BLaER1 (cell line): ENCODE data around the gene RASSF1.

Experiments used
- H3K27ac ChIP-seq: shearing (Covaris generic); formaldehyde crosslinking; 2 replicates; pipeline ENCODE4 v1.8.1; 2022
- H3K27me3 ChIP-seq: shearing (Covaris generic); formaldehyde crosslinking; 2 replicates; pipeline ENCODE4 v1.8.1; 2022
- H3K36me3 ChIP-seq: shearing (Covaris generic); formaldehyde crosslinking; 2 replicates; pipeline ENCODE4 v1.8.1; 2022
- H3K4me1 ChIP-seq: shearing (Covaris generic); formaldehyde crosslinking; 2 replicates; pipeline ENCODE4 v1.8.1; 2022
- H3K4me2 ChIP-seq: shearing (Covaris generic); formaldehyde crosslinking; 2 replicates; pipeline ENCODE4 v1.8.1; 2022
- H3K4me3 ChIP-seq: shearing (Covaris generic); formaldehyde crosslinking; 2 replicates; pipeline ENCODE4 v1.8.1; 2022
- H3K9ac ChIP-seq: shearing (Covaris generic); formaldehyde crosslinking; 2 replicates; pipeline ENCODE4 v1.8.1; 2022
- H3K9me3 ChIP-seq: shearing (Covaris generic); formaldehyde crosslinking; 2 replicates; pipeline ENCODE4 v1.8.1; 2022
- H4K20me1 ChIP-seq: shearing (Covaris generic); formaldehyde crosslinking; 2 replicates; pipeline ENCODE4 v1.8.1; 2022
- Cebpa-rat ChIP-seq: shearing (Covaris generic); IDR thresholded peaks from 2 replicates; pipeline ENCODE4 v1.8.1; 2022

Gene RASSF1

GRCh38 chr3:50345008-50345407, 4.4 kb upstream of the RASSF1 start:
- Histone ChIP-seq H4K20me1 (peaks cover 10% of the 10 kb centered on the region; the same call in 1 of the 2 replicates), H3K27me3 (peaks cover 30% of the 10 kb centered on the region), H3K9ac (no peak overlapping the region), H3K4me3 (peak overlapping the region; percentile 49), H3K36me3 (peaks cover 21% of the 10 kb centered on the region), H3K27ac (no peak overlapping the region), H3K4me1 (peaks cover 67% of the 10 kb centered on the region), H3K4me2 (peak overlapping the region; percentile 84), H3K9me3 (no peaks in the 10 kb centered on the region)
- no peak for TF ChIP-seq Cebpa-rat

GRCh38 chr3:50342813-50343633, 2.4 kb upstream of the RASSF1 start:
- H3K27ac ChIP-seq, result no peak overlapping the region
- H3K9ac ChIP-seq, result no peak overlapping the region
- peaks cover 8% of the 10 kb centered on the region for H3K36me3 ChIP-seq
- no peak for TF ChIP-seq Cebpa-rat
- H3K4me1 ChIP-seq, result peaks cover 70% of the 10 kb centered on the region
- H3K9me3 ChIP-seq, result no peaks in the 10 kb centered on the region
- H4K20me1 ChIP-seq, result no peaks in the 10 kb centered on the region
- peaks cover 37% of the 10 kb centered on the region for H3K27me3 ChIP-seq
- no peak overlapping the region for H3K4me3 ChIP-seq
- H3K4me2 ChIP-seq, result peak overlapping the region; percentile 26

GRCh38 chr3:50341996-50342650, 1.5 kb upstream of the RASSF1 start:
- Histone ChIP-seq H3K4me2 (peak overlapping the region; percentile 26), H4K20me1 (no peaks in the 10 kb centered on the region; the same call in 1 of the 2 replicates), H3K4me3 (no peak overlapping the region), H3K4me1 (peaks cover 70% of the 10 kb centered on the region), H3K27me3 (peaks cover 37% of the 10 kb centered on the region), H3K27ac (no peak overlapping the region), H3K36me3 (no peaks in the 10 kb centered on the region), H3K9me3 (no peaks in the 10 kb centered on the region), H3K9ac (no peak overlapping the region)
- TF ChIP-seq Cebpa-rat, result no peak

- Histone ChIP-seq H3K27me3 (peaks cover 37% of the 10 kb centered on the region), H3K4me1 (peaks cover 70% of the 10 kb centered on the region), H3K36me3 (no peaks in the 10 kb centered on the region), H3K9ac (peak overlapping the region; percentile 94; the same call in 1 of the 2 replicates), H3K27ac (peak overlapping the region; percentile 97), H3K9me3 (no peaks in the 10 kb centered on the region), H3K4me3 (peak overlapping the region; percentile 88), H3K4me2 (peak overlapping the region; percentile 95), H4K20me1 (peaks cover 6% of the 10 kb centered on the region)
- TF ChIP-seq Cebpa-rat, result no peak
These were observed 901 bp upstream of the RASSF1 start for GRCh38 chr3:50341537-50341936.

GRCh38 chr3:50340147-50340447, 539 bp downstream of the RASSF1 start:
- Histone ChIP-seq H3K27ac (peak overlapping the region; percentile 97), H3K36me3 (peaks cover 11% of the 10 kb centered on the region; the same call in 1 of the 2 replicates), H3K4me1 (peaks cover 70% of the 10 kb centered on the region), H3K9ac (peak overlapping the region; percentile 94), H4K20me1 (peaks cover 20% of the 10 kb centered on the region), H3K27me3 (peaks cover 28% of the 10 kb centered on the region), H3K9me3 (no peaks in the 10 kb centered on the region), H3K4me3 (peak overlapping the region; percentile 88), H3K4me2 (peak overlapping the region; percentile 95)
- TF ChIP-seq Cebpa-rat, result no peak

- no peak for TF ChIP-seq Cebpa-rat
- Histone ChIP-seq H3K9ac (peak overlapping the region; percentile 94), H3K36me3 (peaks cover 15% of the 10 kb centered on the region), H3K4me2 (peak overlapping the region; percentile 95), H4K20me1 (peaks cover 25% of the 10 kb centered on the region), H3K4me3 (peak overlapping the region; percentile 88), H3K27ac (peak overlapping the region; percentile 97), H3K27me3 (peaks cover 25% of the 10 kb centered on the region), H3K9me3 (no peaks in the 10 kb centered on the region), H3K4me1 (peaks cover 73% of the 10 kb centered on the region)
These were observed 1.0 kb downstream of the RASSF1 start for GRCh38 chr3:50339485-50340146.

GRCh38 chr3:50338965-50339364, 1.7 kb downstream of the RASSF1 start:
- no peak for TF ChIP-seq Cebpa-rat
- no peaks in the 10 kb centered on the region for H3K9me3 ChIP-seq
- peaks cover 31% of the 10 kb centered on the region for H4K20me1 ChIP-seq
- peaks cover 79% of the 10 kb centered on the region for H3K4me1 ChIP-seq
- peaks cover 25% of the 10 kb centered on the region for H3K27me3 ChIP-seq
- peak overlapping the region; percentile 97 for H3K27ac ChIP-seq
- peak overlapping the region; percentile 94 for H3K9ac ChIP-seq
- peak overlapping the region; percentile 88 for H3K4me3 ChIP-seq
- peaks cover 22% of the 10 kb centered on the region for H3K36me3 ChIP-seq
- peak overlapping the region; percentile 95 for H3K4me2 ChIP-seq

- Histone ChIP-seq H3K36me3 (peaks cover 38% of the 10 kb centered on the region), H3K27ac (peak overlapping the region; percentile 97), H4K20me1 (peaks cover 48% of the 10 kb centered on the region), H3K4me2 (peak overlapping the region; percentile 95), H3K9ac (peak overlapping the region; percentile 94), H3K4me1 (peaks cover 76% of the 10 kb centered on the region), H3K27me3 (peaks cover 25% of the 10 kb centered on the region), H3K4me3 (peak overlapping the region; percentile 88), H3K9me3 (no peaks in the 10 kb centered on the region)
- no peak for TF ChIP-seq Cebpa-rat
These were observed 3.3 kb downstream of the RASSF1 start for GRCh38 chr3:50337175-50337861.

GRCh38 chr3:50336452-50337174, 4.0 kb downstream of the RASSF1 start:
- Histone ChIP-seq H3K4me1 (peaks cover 71% of the 10 kb centered on the region), H3K9me3 (no peaks in the 10 kb centered on the region), H3K36me3 (peaks cover 46% of the 10 kb centered on the region), H3K4me3 (peak overlapping the region; percentile 88), H3K27ac (peak overlapping the region; percentile 97), H3K9ac (peak overlapping the region; percentile 94), H3K27me3 (peaks cover 22% of the 10 kb centered on the region), H4K20me1 (peaks cover 55% of the 10 kb centered on the region), H3K4me2 (peak overlapping the region; percentile 95)
- no peak for TF ChIP-seq Cebpa-rat
